SJSA1 (cell line): ENCODE data around the gene SDCBP2. TPM values are rescaled to one million over a fixed set of nuclear protein-coding genes. Genes with fewer than 3 reads are reported as not detected.

Experiments
- DNase-seq, 2 experiments: peaks; one replicate each; pipeline ENCODE4 v3.0.0-alpha.2; 2015 to 2020; ENCODE audit warnings: low spot score in 2 of 2, low read depth in 1 of 2
- H3K27ac ChIP-seq: fragments of 250-450 bp; sonication (Bioruptor Pico); 2 replicates; pipeline ENCODE4 v1.5.1; 2020; ENCODE audit warnings: mild to moderate bottlenecking, moderate library complexity
- H3K27me3 ChIP-seq: fragments of 250-450 bp; sonication (Bioruptor Pico); replicated peaks from 2 replicates; pipeline ENCODE4 v1.5.1; 2020; ENCODE audit warnings: mild to moderate bottlenecking, moderate library complexity
- H3K36me3 ChIP-seq: fragments of 250-450 bp; sonication (Bioruptor Pico); 2 replicates; pipeline ENCODE4 v1.5.1; 2020; ENCODE audit warnings: mild to moderate bottlenecking
- H3K4me1 ChIP-seq: fragments of 250-450 bp; sonication (Bioruptor Pico); replicated peaks from 2 replicates; pipeline ENCODE4 v1.6.1; 2021; ENCODE audit warnings: mild to moderate bottlenecking
- H3K4me3 ChIP-seq: fragments of 250-450 bp; sonication (Bioruptor Pico); 2 replicates; pipeline ENCODE4 v1.5.1; 2020; ENCODE audit warnings: mild to moderate bottlenecking
- H3K9me3 ChIP-seq: fragments of 250-450 bp; sonication (Bioruptor Pico); replicated peaks from 2 replicates; pipeline ENCODE4 v1.5.1; 2020; ENCODE audit warnings: mild to moderate bottlenecking
- total RNA-seq: library from RNA; depleted of rRNA; stranded (reverse); fragments of >200 nt; shearing (Covaris generic); gene quantifications from 2 replicates; pipeline ENCODE4 v1.2.3, GENCODE V29; 2014

The SDCBP2 gene
- total RNA-seq, 1 experiment from 2014 or later = 1.2 TPM

DNA sequence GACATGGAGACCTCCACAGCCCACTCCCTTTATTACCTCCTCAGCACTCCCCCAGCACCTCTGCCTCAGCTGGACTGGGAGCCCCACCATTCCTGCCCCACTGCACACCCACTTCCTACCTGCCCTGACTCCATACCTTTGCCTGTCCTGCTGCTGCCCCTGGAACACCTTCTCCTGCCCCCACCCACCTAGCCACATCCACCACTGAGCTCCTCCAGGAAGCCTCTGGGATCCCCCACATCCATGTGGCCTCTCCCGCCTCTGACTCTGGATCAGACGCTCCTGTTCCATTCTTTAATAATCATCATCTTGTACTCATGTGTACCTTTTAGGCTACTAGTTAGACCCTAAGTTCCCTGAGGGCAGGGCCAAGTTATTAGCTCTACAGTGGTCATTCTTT lies 2.2 kb upstream of the SDCBP2 start:
- Histone ChIP-seq H3K4me3 (no peak overlapping the region), H3K36me3 (peaks cover 38% of the 10 kb centered on the region), H3K4me1 (peaks cover 9% of the 10 kb centered on the region), H3K27me3 (no peaks in the 10 kb centered on the region), H3K9me3 (no peaks in the 10 kb centered on the region), H3K27ac (no peak overlapping the region)
- DNase-seq = peak in 1 of 2 experiments; percentile 25

DNA sequence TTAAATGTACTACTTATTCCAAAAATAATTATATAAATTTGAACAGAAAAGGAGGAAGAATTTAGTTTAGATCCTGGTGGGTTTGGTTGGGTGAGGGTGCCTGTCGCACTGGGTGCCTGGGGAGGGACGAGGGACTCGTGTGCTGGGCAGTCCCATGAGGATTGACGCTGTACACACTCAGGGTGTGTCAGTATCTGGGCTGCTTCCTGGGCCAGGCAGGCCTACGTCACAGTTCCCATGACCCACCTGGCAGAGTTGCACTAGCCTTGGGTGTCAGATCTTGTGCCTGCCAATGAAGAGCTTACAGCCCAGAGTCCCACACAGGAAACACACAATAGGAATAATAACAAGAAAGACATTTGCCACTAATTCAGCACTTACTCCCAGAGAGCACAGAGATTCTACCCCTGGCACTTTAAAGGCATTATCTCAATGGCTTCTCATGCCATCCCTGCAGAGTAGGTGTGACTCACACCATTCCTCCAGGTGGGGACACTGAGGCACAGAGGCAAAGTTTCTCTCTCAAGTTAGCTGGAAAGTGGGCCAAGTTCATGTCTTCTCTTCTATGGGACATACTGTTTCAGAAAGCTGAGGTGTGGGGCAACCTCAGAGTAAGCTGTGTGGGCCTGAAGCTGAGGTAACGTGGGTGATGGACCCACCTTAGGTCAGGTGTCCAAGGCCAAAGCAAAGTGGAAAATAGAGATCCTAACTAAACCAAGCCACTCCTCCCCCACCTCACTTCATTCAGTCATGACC lies 1.3 kb upstream of the SDCBP2 start:
- H3K4me1 ChIP-seq = peaks cover 12% of the 10 kb centered on the region
- DNase-seq = peak in 1 of 2 experiments; percentile 21
- no peak overlapping the region for H3K27ac ChIP-seq
- no peaks in the 10 kb centered on the region for H3K27me3 ChIP-seq
- H3K9me3 ChIP-seq = no peaks in the 10 kb centered on the region
- no peak overlapping the region for H3K4me3 ChIP-seq
- H3K36me3 ChIP-seq = peaks cover 44% of the 10 kb centered on the region

DNA sequence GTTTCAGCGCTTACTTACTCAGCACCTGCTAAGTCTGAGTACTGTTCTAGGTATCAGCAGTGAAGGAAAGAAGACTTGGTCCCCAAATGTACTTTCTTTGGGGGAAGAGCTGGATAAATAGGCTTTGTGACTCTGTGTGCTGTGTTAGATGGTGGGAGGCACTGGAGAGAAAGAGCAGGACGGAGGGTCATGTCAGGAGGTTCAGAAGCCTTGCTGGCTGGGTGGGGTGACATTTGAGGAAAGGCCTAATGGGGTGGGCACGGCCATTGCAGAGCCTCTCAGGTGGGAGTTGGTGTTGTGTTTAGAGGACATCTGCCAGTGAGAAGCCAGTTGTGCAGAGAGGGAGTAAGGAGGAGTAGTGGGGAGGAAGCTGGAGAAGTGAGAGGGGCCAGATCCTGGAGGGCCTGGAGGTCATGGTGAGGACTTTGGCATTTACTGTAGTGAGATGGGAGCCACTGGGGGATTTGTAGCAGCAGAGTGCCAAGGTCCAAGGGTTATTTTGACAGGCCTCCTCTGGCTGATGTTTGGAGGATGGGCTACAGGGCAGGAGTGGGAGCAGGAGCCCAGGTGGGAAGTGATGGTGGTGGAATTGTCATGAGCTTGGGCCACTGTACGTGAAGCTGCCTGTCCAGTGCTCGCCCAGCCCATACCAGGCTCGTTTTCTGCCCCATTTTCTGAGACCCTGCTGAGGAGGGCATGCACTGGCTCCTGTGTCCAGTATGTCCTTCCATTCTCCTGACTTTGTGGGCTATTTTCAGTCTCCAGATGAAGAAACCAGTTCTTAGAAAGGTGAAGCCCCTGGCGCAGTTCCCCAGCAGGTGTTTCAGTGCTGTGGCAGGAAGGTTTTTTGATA lies 886 bp downstream of the SDCBP2 start:
- no peak overlapping the region for H3K4me3 ChIP-seq
- H3K4me1 ChIP-seq = peaks cover 30% of the 10 kb centered on the region
- no peaks in the 10 kb centered on the region for H3K27me3 ChIP-seq
- H3K9me3 ChIP-seq = no peaks in the 10 kb centered on the region
- peak in 1 of 2 experiments; percentile 31 for DNase-seq
- no peak overlapping the region for H3K27ac ChIP-seq
- H3K36me3 ChIP-seq = peaks cover 32% of the 10 kb centered on the region

DNA sequence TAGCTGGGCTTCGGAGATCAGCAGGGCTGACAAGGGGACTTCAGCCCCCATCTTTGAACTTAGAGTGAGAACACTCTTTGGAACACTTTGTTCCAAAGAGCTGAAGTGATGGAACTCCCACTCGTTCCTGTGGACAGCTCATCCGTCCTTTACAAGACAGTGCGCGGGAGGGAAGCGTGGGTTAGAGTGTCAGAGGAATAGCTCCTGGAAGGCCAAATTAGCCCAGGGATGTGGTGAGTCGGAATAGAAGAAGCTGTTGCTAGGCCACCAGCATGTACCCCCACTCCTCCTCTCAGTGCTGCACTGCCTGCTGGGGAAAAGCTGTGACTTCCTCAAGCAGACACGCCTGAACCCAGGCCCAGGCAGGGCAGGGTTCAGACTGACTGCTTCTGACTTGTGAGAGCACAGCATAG lies 1.7 kb downstream of the SDCBP2 start:
- Histone ChIP-seq H3K27ac (no peak overlapping the region), H3K9me3 (no peaks in the 10 kb centered on the region), H3K36me3 (peaks cover 24% of the 10 kb centered on the region), H3K4me3 (no peak overlapping the region), H3K4me1 (peaks cover 38% of the 10 kb centered on the region), H3K27me3 (no peaks in the 10 kb centered on the region)
- peak in 1 of 2 experiments; percentile 43 for DNase-seq

DNA sequence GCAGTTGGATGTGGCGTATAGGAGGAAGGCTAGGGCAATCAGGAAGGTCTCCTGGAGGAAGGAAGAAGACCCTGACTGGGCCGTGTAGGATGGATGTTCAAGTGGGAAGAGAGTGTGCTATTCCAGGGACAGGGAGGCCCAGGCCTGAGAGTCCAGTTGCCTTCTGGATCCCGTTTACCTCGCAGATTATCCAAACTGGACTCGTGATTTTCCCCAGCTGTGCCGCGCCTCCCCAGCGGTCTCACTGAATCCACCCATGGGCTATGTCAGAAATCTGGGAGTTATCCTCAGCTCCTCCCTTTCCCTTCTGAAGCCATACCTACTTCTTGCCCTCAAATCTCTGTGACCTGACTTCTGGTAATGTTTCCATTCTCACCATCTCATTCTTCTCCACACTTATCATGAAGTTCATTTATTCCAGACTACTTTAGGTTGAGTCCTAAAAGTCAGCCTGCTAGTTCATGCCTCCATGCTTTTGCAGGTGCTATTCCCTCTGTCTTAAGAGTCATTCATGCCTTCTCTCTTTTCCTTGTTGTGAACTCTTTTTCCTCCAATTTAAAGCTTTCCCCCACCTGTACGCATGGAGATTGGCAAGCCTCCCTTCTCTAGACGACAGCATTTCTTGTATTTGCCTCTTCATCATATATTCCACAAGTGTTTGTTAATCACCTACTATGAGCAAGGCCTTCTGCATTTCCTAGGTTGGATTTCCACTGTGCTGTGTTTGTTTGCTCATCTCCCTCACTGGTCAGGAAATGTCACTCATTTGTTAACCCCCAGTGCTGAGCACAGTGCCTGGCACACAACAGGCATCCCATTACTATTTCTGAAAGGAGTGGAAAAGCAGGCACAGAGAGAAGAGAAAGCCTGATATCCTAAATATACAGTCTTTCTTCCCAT lies 2.7 kb downstream of the SDCBP2 start:
- peaks cover 17% of the 10 kb centered on the region for H3K36me3 ChIP-seq
- H3K9me3 ChIP-seq = no peaks in the 10 kb centered on the region
- DNase-seq = no peak
- peak overlapping the region; percentile 99 for H3K27ac ChIP-seq
- H3K4me3 ChIP-seq = peak overlapping the region; percentile 78
- no peaks in the 10 kb centered on the region for H3K27me3 ChIP-seq
- H3K4me1 ChIP-seq = peaks cover 42% of the 10 kb centered on the region

DNA sequence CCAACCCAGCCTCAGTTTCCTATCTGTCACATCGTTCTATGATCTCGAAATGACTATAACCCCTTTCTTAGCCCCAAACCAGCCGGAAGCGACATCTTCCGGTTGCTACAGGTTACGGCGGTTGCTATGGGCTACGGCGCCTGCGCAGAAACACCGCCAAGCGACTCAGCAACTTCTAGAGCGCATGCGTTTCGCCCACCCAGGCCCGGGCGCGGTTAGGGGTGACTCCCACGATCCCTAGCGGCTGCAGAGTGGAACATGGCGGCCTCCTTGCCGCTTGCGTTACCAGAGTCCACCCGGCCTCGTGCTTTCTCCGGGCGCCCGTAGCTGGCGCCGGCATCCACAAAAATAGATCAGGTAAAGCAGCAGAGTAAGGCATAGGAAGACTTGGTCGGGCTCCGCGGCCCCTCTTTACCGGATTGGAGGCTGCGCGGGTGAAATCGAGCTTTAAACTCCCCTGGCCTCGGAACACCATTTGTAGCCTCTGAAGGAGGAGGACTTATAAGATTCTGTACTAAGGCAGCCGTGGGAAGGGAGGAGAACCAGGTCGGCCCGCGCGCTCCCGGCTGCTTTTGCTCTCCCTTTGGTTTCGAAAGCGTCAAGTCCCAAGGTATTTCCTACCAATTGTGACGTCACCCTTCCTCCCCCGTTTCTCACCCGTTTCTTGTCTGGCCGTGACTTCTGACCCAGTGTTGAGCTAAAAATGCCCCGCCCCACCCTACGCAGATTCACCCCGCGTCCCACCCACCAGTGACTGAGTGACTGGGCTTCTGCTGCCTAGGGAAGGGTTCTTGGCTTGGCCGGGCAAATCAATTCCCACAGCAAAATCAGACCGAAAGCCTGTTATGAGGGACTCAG lies 3.5 kb downstream of the SDCBP2 start:
- peaks cover 42% of the 10 kb centered on the region for H3K4me1 ChIP-seq
- peak overlapping the region; percentile 99 for H3K27ac ChIP-seq
- H3K27me3 ChIP-seq = no peaks in the 10 kb centered on the region
- H3K36me3 ChIP-seq = peaks cover 10% of the 10 kb centered on the region
- DNase-seq = peak; percentile 91 to 98
- H3K4me3 ChIP-seq = peak overlapping the region; percentile 78
- H3K9me3 ChIP-seq = no peaks in the 10 kb centered on the region

DNA sequence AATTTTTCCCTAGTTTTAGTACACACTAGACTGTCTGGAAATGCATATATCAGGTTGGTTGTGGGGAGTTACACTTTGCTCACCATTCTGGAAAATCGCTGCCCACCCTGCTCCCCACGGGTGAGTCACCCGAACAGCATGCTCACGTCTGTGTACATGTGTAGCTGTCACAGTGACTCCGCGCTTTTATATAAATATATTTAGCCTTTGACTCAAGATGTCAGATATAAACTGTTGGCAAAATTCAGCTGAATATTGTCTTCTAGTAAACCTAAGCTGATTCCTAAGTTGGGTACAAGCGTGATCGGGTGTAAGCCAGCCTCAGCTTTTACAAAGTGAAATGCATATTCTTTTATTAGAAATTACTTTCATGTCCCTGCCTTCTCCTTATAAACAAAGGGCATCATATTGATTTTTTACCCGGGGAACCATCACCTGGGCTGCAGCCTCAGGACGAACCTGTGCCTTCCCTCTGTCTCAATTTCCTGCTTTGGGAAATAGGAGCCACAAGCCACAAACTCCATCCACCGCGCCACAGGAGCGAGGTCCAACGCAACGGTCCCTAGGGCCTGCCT lies 4.3 kb downstream of the SDCBP2 start:
- peak overlapping the region; percentile 99 for H3K27ac ChIP-seq
- peak; percentile 71 to 84 for DNase-seq
- peaks cover 7% of the 10 kb centered on the region for H3K36me3 ChIP-seq
- no peaks in the 10 kb centered on the region for H3K27me3 ChIP-seq
- H3K9me3 ChIP-seq = no peaks in the 10 kb centered on the region
- peak overlapping the region; percentile 78 for H3K4me3 ChIP-seq
- peaks cover 42% of the 10 kb centered on the region for H3K4me1 ChIP-seq

DNA sequence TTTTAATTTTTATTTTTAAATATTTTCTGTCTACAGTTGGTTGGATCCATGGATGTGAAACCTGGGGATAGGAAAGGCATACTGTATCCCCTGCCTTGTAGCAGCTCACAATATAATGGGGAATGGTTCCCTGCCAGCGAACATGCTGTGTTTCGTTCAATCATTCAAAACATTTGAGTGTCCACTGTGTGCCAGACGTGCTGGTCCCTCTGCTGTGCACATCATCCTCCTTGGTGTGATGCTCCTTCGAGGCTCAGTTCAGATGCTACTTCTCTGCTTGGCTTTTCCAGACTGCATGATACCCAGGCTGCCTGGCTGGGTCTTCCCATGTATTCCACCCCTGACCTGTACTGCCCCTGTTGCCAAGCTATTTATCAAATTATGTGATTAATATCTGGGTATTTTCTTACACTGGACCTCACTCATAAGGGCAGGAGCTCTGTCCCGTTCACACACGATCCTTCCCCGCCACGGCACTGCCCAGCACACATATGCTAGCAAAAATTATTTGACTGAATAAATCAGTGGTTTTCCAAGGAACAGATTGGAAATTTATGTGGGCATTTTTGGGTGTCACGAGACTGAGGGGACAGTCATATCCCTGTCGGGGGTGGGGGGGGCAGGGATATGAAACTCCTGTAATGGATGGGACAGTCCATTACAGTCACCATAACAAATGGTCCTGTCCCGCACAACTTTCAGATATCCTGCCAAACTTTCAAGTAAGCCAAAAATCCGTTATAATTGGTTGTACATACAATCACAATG lies 4.9 kb downstream of the SDCBP2 start:
- Histone ChIP-seq H3K9me3 (no peaks in the 10 kb centered on the region), H3K27me3 (no peaks in the 10 kb centered on the region), H3K4me1 (peaks cover 42% of the 10 kb centered on the region), H3K36me3 (peaks cover 7% of the 10 kb centered on the region), H3K4me3 (no peak overlapping the region), H3K27ac (peak overlapping the region; percentile 99)
- peak; percentile 20 for DNase-seq

DNA sequence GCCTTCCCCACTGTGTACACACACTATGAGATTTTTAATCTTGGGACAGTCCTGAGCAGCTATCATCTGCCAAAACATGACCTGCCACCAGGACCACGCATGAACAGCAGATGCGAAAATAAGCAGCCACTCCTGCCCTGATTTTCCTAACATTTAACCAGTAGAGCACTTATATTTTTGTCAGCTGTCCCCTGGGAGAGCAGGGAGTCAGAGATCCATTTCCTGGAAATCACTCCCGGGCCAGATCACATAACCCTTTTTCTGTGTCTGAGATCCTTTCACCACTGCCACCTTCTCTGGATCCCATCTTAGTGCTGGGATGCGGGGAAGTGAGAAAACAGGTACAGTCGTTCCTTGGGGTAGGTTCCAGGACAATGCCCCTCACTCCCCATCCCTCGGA lies 5.7 kb downstream of the SDCBP2 start:
- H3K27ac ChIP-seq = peak overlapping the region; percentile 99
- H3K36me3 ChIP-seq = peaks cover 7% of the 10 kb centered on the region
- H3K9me3 ChIP-seq = no peaks in the 10 kb centered on the region
- DNase-seq = peak in 1 of 2 experiments; percentile 23
- no peaks in the 10 kb centered on the region for H3K27me3 ChIP-seq
- H3K4me1 ChIP-seq = peaks cover 42% of the 10 kb centered on the region
- no peak overlapping the region for H3K4me3 ChIP-seq

DNA sequence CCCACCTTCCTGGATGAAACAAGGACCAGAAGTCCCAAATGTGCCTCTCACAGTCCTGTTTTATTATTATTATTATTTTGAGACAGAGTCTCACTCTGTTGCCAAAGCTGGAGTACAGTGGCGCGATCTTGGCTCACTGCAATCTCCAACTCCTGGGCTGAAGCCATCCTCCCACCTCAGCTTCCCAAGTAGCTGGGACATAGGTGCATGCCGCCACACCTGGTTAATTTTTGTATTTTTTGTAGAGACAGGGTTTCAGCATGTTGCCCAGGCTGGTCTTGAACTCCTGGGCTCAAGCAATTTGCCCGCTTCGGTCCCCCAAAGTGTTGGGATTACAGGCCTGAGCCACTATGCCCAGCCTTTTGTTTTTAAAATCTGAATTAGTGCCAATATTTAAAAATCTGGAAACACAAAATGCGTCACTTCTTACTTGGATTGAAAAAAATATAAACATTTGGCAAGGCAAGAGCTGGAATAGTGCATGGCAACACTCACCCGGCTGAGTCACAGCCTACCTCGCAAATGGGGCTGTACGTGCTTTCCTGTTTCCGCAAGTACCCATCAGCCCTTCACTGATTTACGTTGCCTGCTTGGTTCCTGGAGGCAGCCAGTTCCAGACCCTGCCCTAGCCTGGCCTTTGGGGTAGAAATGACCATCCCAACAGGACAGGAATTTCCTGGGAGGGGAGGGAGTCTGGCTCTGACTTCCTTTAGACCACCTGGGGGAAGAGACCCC lies 6.3 kb downstream of the SDCBP2 start:
- H3K4me3 ChIP-seq = no peak overlapping the region
- peak overlapping the region; percentile 99 for H3K27ac ChIP-seq
- H3K4me1 ChIP-seq = peaks cover 42% of the 10 kb centered on the region
- no peaks in the 10 kb centered on the region for H3K9me3 ChIP-seq
- no peaks in the 10 kb centered on the region for H3K27me3 ChIP-seq
- peaks cover 7% of the 10 kb centered on the region for H3K36me3 ChIP-seq
- peak; percentile 86 to 90 for DNase-seq

DNA sequence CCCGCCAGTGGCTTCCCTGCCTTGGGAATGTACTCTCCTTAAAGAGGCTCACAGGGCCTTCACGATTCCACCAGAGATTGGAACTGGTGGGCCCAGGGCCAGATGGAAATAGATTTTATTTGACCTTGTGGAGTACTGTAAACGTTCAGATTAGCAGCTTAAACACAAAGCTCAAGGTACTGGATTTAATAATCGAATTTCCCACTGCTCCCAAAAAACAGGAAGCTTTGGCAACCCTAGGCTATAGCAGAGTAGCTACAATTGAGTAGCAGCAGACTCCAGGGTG lies 7.3 kb downstream of the SDCBP2 start:
- no peak overlapping the region for H3K27ac ChIP-seq
- H3K4me1 ChIP-seq = peaks cover 38% of the 10 kb centered on the region
- H3K27me3 ChIP-seq = no peaks in the 10 kb centered on the region
- H3K4me3 ChIP-seq = no peak overlapping the region
- H3K36me3 ChIP-seq = peaks cover 7% of the 10 kb centered on the region
- no peak for DNase-seq
- H3K9me3 ChIP-seq = no peaks in the 10 kb centered on the region
